H54 (cell line): ENCODE data around the gene GNS.
"Not testable (repeated sequence)": the region's sequence is repeated elsewhere in the genome, so short reads cannot be mapped to it uniquely, and the experiment has no call there.

Source experiments
- DNase-seq: peaks from one replicate; pipeline ENCODE4 v3.0.0; 2011; ENCODE audit warnings: low spot score, mixed read lengths; ENCODE audit not compliant: insufficient read length
- FAIRE-seq: peaks from 3 replicates; lab custom pipeline; 2011; peaks lifted over from hg19 to GRCh38; lab: Jason Lieb, UNC
- POLR2A ChIP-seq: IDR thresholded peaks from 2 replicates; pipeline ENCODE4 v1.6.1; 2011; ENCODE audit warnings: low read depth, mild to moderate bottlenecking, low read length

GNS gene

DNA sequence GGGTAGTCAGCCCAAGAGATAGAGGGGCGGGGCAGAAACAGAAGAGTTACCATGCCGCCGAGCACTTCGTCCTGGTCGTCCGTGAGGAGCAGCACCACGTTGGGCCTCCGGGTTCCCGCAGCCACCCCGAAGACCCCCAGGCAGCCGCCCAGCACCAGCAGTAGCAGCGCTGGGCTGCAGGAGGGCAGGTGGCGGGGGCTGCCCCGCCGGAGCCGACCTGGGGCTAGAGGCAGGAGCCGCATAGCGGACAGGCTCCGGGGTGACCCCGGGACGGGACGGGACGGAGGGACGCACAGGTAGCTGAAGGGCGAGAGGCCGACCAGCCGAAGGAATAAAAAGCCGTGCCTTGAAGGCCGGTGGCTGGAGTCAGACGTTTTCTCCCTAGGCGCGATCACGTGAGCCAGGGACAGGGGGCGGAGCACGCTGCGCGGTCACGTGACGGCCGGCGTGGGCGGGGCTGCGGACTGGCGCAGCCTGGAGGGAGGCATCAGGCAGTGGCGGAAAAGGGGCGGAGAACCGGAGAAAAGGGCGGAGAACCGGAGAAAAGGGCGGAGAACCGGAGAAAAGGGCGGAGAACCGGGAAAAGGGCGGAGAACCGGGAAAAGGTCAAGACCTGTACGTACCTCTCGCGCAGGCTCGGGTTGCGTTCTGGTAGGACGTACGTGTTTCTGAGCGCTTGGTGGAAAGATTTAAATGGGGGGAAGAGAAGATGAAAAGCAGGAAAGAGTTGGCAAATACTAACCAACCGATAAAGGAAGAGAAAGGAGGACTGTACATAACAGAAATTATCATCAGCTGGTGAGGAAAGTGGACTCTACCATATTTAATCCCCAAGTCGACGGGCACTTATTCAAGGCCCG, at the start of gene GNS:
GNS (minus strand) TSS at position 372 of the 860 bp plus-strand sequence; CDS start at position 242, 130 bp downstream.
- TF ChIP-seq POLR2A, result peak; percentile 58
- FAIRE-seq (peak; percentile 97), DNase-seq (peak; percentile 92)

DNA sequence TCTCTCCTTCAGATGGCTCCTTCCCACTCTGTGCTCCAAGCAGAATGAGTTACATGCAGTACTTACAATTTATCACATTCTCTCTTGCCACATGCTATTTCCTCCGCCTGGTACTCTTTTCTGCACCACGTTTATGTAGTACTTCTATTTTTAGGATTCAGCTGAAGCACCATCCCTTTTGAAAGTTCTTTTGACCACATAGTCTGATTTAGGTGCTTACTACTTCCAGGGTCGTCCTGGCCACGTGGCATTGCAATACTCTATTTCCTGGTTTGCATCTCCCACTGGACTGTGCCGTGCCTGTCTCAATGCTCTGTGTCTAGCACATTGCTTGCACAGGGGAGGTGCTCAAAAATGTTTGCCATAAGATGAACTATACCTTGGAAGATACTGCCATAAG, 48.9 kb upstream of the GNS start:
- FAIRE-seq, result no peak
- no peak for DNase-seq
- no peak for TF ChIP-seq POLR2A

- no peak for TF ChIP-seq POLR2A
- FAIRE-seq, result peak; percentile 71
- DNase-seq, result no peak
Observed at GRCh38 chr12:64806593-64807460, 47.6 kb upstream of the GNS start.

- no peak for DNase-seq
Observed at GRCh38 chr12:64806173-64806572, 47.0 kb upstream of the GNS start.

DNA sequence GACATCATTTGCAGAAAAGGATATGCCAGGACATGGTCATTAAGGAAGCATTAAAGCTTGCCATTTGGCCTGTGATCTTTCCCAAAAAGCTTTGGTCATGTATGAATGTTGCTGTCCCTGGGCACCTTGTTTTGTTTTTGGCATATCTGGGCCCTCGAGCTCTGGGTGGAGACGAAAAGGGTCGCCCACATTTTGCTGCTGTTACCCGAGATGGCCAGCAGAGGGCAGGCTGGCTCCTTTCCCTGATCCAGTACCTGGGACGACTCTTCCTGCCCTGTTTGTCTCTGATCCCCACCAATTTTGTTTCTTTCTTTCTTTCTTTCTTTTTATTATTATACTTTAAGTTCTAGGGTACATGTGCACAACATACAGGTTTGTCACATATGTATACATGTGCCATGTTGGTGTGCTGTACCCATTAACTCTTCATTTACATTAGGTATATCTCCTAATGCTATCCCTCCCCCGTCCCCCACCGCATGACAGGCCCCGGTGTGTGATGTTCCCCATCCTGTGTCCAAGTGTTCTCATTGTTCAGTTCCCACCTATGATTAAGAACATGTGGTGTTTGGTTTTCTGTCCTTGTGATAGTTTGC, 43.1 kb upstream of the GNS start:
- not testable (repeated sequence) for FAIRE-seq

More at GRCh38 chr12:64806173-64806572, 47.0 kb upstream of the GNS start:
- TF ChIP-seq POLR2A, result no peak
- FAIRE-seq, result no peak

DNA sequence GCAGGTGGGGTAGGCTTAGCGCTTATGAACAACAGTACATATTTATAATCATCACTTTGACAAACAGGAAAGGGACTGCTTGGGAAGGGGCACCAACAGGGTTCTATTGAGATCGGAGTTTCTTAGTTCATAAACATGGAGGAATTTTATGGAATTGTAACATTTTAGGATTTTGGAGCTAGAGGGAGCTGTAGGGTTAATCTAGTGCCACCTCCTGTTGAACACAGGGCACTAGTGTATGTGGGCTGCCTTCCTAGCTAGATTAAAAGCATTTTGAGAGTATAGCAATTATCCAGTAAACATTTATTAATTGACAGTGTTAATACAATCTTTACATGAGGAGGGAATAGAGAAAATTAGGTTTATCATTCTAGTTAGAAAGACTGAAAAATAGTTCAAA, 42.2 kb upstream of the GNS start:
- FAIRE-seq (no peak), DNase-seq (no peak)
- no peak for TF ChIP-seq POLR2A

More for the DNA sequence above, 43.1 kb upstream of the GNS start:
- peak; percentile 51 for DNase-seq

DNA sequence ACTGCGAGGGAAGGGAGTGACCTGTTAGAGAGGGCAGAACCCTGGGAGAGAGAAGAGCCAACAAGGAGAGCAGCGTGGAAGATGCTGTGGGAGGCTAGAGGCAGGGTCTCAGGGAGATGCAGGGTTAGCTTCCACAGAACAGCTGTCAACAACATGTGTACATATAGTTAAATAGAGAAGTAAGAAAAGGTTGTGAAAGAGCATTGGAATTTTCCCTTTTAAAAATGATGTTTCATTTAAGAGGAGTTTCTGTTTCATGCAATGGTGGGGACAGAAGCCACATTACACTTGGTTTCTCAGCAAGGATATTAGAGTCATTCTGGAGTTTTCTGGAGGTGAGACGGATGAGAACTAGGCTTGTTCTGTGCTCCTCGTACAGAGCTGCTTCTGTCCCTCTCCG, 41.4 kb upstream of the GNS start:
- FAIRE-seq (peak; percentile 38), DNase-seq (no peak)
- no peak for TF ChIP-seq POLR2A

GRCh38 chr12:64798165-64798564, 39.0 kb upstream of the GNS start:
- DNase-seq (no peak), FAIRE-seq (no peak)
- TF ChIP-seq POLR2A, result no peak

GRCh38 chr12:64797156-64797555, 38.0 kb upstream of the GNS start:
- DNase-seq (no peak), FAIRE-seq (no peak)
- TF ChIP-seq POLR2A, result no peak

GRCh38 chr12:64796205-64796845, 37.1 kb upstream of the GNS start:
- DNase-seq (peak; percentile 62), FAIRE-seq (peak; percentile 86)
- TF ChIP-seq POLR2A, result no peak

- TF ChIP-seq POLR2A, result no peak
- FAIRE-seq (no peak), DNase-seq (no peak)
Observed at GRCh38 chr12:64794305-64794704, 35.1 kb upstream of the GNS start.

GRCh38 chr12:64793610-64794009, 34.4 kb upstream of the GNS start:
- DNase-seq (no peak), FAIRE-seq (no peak)
- TF ChIP-seq POLR2A, result no peak

- DNase-seq, result no peak
- no peak for TF ChIP-seq POLR2A
- no peak for FAIRE-seq
Observed at GRCh38 chr12:64792128-64792527, 32.9 kb upstream of the GNS start.
